ACHN (cell line): ENCODE measurements around the gene SMYD2.

Experiments
- DNase-seq: peaks from one replicate; pipeline ENCODE4 v3.0.0-alpha.2; 2015
- in situ Hi-C: cut with HindIII; loops from 2 replicates; pipeline ENCODE4 v1.10.0; 2017; ENCODE audit warnings: low sequenced_read_pairs, low pct_ligation_motif_present, low pct_unique_long_range_greater_than_20kb

SMYD2 gene

DNA sequence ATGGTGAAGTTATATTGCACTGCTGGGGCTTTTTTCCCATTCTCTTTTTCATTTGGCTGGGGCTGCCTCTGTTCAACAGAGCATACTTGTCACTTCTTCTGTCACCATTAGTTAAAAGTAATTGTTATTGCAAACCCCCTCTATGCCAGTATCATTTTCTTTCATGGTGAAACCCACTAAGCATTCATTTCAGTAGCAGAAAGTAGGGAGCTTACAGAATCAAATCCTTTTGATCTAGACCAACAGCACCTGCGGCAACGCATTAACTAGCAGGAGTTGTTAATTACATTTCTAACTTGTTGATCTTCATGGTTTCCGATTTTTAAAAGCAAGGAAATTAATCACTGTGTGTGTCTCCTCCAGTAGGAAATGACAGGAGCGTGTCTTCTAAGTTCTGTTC is 15.0 kb downstream of the SMYD2 start:
- in situ Hi-C loops = no loop called here
- DNase-seq = no peak

- DNase-seq = peak; percentile 75
- in situ Hi-C loops = no loop called here
Observed at GRCh38 chr1:214296860-214297745, 16.1 kb downstream of the SMYD2 start.

DNA sequence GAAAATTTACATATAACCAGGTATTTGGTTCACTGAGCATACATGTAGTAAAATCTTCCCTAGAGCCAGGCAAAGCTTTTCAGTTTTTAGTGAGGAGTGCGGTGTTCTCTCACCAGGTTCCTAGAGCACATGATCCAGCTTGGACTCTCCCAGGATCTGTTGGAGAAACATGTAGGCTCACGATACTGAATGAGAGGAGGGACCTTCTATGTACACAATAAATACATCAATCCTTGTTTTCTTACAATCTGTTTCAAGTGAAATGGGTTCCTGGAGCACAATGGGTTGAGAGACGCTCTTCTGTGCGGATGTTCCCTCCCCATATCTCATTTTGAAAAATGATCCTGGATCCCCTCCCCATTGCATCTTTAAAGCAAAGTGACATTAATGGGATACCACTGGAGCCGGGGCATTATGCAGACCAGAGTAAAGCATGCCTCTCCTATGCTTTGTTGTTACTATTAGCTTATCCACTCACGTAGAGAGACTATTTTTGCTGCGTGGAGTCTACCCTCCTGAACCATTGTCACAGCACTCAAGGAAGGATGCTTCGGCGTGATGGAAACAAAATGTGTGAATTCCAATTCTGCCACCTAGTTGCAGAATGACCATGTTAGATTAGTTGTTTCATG is 19.3 kb downstream of the SMYD2 start:
- no peak for DNase-seq
- in situ Hi-C loops = no loop called here

GRCh38 chr1:214301526-214301925 is 20.6 kb downstream of the SMYD2 start:
- in situ Hi-C loops = no loop called here
- no peak for DNase-seq

- no peak for DNase-seq
- in situ Hi-C loops = no loop called here
Observed at GRCh38 chr1:214303141-214303930, 22.4 kb downstream of the SMYD2 start.

DNA sequence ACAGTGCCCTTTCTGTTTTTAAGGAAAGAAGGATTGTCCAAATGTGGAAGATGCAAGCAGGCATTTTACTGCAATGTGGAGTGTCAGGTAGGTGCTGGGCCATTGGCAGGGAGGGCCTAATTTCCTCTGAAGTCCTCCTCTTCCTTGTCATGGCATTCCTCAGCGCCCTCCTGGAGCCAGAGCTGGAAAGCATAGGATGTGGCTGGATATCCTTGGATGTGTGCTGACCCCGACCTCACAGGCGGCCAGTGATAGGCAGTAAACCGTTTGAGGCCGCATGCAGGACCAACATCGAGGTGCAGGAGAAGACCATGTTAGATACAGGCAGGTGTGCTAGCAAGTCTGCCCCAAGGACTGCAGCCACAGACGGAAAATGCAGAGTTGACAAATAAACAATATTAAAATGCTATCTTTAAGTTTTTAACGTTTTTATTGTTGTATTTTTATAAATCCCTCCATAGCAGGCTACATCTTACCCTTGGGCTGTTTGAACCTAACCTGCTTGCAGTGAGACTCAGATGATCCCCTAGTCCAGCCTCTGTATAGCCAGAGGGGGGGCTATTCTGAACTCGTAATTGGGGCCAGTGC is 24.3 kb downstream of the SMYD2 start:
- in situ Hi-C loops = no loop called here

GRCh38 chr1:214306269-214306668 is 25.3 kb downstream of the SMYD2 start:
- in situ Hi-C loops = no loop called here
- no peak for DNase-seq

More for the DNA sequence above, 24.3 kb downstream of the SMYD2 start:
- no peak for DNase-seq

GRCh38 chr1:214310010-214310409 is 29.1 kb downstream of the SMYD2 start:
- no peak for DNase-seq
- in situ Hi-C loops = no loop called here

- DNase-seq = no peak
- in situ Hi-C loops = no loop called here
Observed at GRCh38 chr1:214310777-214311690, 30.1 kb downstream of the SMYD2 start.

DNA sequence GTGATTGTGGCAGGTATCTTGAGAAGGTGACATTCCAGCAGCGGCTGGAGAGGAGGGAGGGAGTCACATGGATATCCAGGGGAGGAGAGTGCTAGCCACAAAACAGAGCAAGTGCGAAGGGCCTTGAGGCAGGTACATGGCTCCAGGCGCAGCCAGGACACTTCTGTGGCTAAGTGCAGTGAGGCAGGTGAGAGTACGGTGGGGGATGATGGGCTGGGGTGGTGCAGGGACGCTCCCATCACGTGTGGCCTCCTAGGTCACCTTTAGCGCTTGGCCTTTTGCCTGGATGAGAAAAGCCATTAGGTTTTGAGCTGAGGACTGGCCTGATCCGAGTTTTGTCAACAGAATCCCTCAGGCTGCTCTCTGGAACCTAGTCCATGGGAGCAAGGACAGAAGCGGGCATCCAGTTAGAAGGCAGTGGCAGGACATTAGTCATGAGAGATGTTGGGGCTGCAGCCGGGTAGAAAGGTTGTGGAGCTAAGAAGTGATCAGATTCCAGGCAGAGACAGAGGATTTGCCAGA is 31.6 kb downstream of the SMYD2 start:
- in situ Hi-C loops = no loop called here

DNA sequence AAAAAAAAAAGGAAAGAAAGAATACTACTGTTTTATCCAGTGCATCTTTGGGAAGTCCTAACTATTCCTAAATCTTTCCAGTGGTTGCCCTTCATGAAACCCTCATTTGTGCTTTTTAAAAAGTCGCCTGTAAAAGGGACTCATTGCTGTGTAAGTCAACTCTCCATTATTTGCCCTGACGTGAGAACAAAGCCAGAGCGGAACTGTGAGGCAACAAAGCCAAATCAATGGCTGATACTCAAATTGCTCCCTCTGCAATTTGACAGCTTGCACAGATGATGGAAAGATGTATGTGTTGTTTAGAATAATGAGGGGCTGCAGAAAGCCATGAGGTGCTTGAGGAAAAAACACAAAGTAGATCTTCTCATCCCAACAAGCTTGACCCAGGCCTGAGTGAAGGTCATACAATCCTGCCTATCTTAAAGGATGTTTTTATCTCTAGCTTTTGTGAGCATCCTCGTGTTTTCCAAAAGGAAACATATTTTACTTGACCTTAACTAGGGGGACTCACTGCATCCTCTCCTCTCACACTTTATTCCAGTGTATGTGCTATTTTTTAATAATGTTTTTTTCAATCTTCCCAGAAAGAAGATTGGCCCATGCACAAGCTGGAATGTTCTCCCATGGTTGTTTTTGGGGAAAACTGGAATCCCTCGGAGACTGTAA is 33.4 kb downstream of the SMYD2 start:
- in situ Hi-C loops = no loop called here
- no peak for DNase-seq

More for the DNA sequence above, 31.6 kb downstream of the SMYD2 start:
- no peak for DNase-seq

DNA sequence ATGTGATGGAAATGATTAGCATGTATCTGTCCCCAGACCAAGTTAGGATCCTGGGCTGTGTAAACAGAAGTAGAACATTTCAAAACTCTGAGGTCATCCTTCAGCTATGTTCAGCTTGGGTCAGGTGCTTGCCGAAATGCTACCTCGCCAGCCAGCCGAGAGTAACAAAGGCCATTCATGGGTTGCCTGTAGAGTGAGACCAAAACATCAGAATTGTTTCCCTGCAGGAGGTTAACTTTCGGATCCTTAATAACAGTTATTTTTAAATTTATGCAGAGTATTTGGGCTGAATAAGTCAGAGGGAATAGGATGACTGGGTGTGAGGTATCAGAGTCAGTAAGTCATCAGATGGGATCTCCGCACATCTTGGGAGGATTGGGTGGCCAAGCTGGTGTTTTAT is 35.6 kb downstream of the SMYD2 start:
- DNase-seq = peak; percentile 50
- in situ Hi-C loops = no loop called here

DNA sequence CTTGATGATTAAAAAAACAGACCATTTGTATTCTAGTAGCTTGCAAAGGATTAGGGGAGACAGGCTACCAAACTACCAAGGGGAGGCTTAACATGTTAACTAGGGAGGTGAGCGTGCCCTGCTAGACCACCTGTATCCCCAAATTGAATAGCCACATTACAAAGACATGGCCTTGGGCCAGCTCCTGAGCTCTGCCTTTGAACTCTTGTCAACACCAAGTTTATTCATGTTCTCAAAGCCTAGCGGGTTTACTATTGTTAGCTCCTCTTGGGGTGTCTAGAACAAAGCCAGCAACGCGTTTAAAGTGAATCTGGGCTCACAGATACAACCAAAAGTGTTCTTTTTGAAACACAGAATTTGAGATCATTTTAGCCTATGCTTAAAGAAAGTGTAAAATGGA is 36.3 kb downstream of the SMYD2 start:
- in situ Hi-C loops = no loop called here
- no peak for DNase-seq

DNA sequence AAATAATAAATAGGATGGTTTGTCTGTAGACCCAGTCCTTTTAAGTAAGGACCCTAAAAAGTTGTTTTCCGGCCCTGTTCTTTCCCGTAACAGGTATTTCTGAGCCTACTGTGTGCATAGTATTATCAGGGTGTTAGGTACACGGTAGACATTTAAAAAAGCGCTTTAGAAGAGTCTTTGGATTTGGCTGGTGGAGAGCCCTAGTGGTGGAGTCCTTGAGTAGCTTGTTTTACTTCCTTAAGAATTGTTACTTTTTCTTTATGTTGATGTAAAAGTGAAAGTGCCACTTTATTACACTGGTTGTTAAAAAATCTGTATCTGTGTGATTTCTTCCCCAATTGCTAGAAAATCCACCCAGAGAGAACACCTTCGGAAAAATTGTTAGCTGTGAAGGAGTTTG is 36.8 kb downstream of the SMYD2 start:
- no peak for DNase-seq
- in situ Hi-C loops = no loop called here

- no peak for DNase-seq
- in situ Hi-C loops = no loop called here
Observed at GRCh38 chr1:214318356-214318755, 37.4 kb downstream of the SMYD2 start.

DNA sequence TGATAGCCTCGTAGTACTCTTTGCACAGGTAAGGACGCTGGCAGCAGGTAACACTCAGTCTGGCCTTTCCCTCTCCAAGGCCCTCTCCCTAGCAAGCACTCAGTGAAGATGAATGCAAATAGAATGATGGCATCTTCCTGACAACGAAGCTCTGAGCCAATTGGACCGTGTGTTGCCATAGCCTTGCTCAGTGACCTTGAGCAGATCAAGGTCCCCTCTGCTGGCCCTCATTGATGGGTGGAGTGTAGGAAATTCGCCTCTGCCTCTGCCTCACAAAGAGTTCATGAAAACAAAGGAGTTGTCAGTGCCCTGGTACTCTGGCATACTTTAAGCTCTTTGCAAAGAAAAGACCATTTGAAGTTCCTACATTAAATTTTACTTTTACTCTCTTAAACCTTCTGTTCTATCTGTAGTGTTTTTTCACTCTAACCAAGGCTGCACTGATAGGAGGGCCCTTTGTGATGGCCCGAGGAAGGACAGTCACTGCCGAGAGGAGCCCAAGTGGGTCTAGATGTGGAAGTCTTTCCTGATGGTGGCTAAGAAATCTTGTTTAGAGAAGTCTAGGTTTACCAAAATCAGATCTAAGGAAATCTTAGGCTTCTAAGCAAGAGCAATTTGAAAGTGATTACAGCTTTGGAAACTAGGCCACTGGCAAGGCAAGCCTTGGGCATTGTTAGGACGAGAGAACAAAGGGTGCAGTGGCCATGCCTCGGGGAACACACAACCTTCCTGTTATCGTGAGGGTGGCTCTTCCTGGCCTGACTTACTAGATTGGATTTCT is 38.2 kb downstream of the SMYD2 start:
- DNase-seq = no peak
- in situ Hi-C loops = no loop called here

- in situ Hi-C loops = no loop called here
- DNase-seq = no peak
Observed at GRCh38 chr1:214319938-214320337, 39.0 kb downstream of the SMYD2 start.
